Mucosa of stomach (tissue), 1 donor: ENCODE data around the gene REG3A.

Source experiments
- H3K27me3 ChIP-seq: one replicate; pipeline ENCODE4 v1.7.0; 2013; ENCODE audit warnings: mild to moderate bottlenecking, low read length; ENCODE audit not compliant: control insufficient read depth, insufficient read depth
- H3K36me3 ChIP-seq: one replicate; pipeline ENCODE4 v1.7.0; 2013; ENCODE audit warnings: low read length; ENCODE audit not compliant: control insufficient read depth, insufficient read depth
- H3K4me1 ChIP-seq: one replicate; pipeline ENCODE4 v1.7.0; 2013; ENCODE audit warnings: mild to moderate bottlenecking, low read length; ENCODE audit not compliant: control insufficient read depth, insufficient read depth
- H3K4me3 ChIP-seq: one replicate; pipeline ENCODE4 v1.7.0; 2013; ENCODE audit warnings: low read length
- H3K9ac ChIP-seq: one replicate; pipeline ENCODE4 v1.7.0; 2013; ENCODE audit warnings: mild to moderate bottlenecking, low read length, moderate library complexity
- H3K9me3 ChIP-seq: one replicate; pipeline ENCODE4 v1.7.0; 2013; ENCODE audit warnings: mild to moderate bottlenecking, low read length, moderate library complexity; ENCODE audit not compliant: control insufficient read depth
- donor health status: Pancreatic carcinoma.

Gene REG3A

DNA sequence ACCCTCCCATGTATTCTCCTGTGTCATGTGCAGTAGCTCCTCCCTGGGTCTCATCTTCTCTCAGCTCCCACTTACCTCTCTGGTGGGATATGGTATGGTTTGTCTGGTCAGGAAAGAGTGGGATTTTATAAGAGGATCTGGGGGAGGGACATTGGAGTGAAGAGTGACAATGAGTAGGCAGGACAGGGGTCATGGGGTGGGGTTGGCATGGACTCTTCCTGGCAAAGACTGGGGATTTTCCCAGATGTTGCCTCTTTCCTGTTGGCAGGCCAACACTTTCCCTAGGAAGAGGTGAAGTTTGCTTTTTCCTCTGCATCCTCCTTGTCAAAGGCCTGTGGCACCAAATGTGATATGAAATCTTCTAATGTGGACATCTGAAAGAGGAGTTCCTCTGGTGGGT, at the start of gene REG3A:
Gene REG3A (minus strand): TSS at position 101 of the 400 bp plus-strand sequence. CDS start 348 bp downstream, outside the sequence.
- H3K9me3 ChIP-seq = no peaks in the 10 kb centered on the region
- H3K9ac ChIP-seq = no peak within 1 kb of the TSS
- no peaks in the 10 kb centered on the region for H3K4me1 ChIP-seq
- peaks cover 6% of the 10 kb centered on the region for H3K27me3 ChIP-seq
- no peaks in the 10 kb centered on the region for H3K36me3 ChIP-seq
- H3K4me3 ChIP-seq = no peak within 1 kb of the TSS

DNA sequence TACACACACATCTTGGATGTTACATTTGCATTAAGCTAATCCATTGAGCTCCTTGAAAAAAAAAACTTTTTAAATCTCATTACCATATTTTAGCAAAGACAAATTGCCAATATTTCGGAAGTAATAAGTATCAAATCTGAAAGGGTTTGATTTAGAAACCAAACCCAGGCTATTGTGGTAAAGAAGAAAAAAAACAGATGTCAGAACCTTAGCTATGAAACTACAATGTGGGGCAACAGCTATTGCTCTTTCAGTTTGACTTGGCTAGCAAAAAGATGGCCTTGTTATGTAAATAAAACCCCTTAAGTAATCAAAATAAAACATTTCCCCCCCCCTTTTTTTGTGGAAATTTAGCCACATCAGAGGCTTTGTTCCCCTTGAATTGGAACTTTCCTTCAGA, 41.2 kb upstream of the REG3A start:
- no peaks in the 10 kb centered on the region for H3K4me1 ChIP-seq
- H3K4me3 ChIP-seq = no peak overlapping the region
- H3K9me3 ChIP-seq = no peaks in the 10 kb centered on the region
- no peak overlapping the region for H3K9ac ChIP-seq
- H3K27me3 ChIP-seq = no peaks in the 10 kb centered on the region
- no peaks in the 10 kb centered on the region for H3K36me3 ChIP-seq

- Histone ChIP-seq H3K4me3 (no peak overlapping the region), H3K4me1 (no peaks in the 10 kb centered on the region), H3K9me3 (no peaks in the 10 kb centered on the region), H3K9ac (no peak overlapping the region), H3K36me3 (no peaks in the 10 kb centered on the region), H3K27me3 (no peaks in the 10 kb centered on the region)
These were observed 32.3 kb upstream of the REG3A start for GRCh38 chr2:79191816-79192215.

DNA sequence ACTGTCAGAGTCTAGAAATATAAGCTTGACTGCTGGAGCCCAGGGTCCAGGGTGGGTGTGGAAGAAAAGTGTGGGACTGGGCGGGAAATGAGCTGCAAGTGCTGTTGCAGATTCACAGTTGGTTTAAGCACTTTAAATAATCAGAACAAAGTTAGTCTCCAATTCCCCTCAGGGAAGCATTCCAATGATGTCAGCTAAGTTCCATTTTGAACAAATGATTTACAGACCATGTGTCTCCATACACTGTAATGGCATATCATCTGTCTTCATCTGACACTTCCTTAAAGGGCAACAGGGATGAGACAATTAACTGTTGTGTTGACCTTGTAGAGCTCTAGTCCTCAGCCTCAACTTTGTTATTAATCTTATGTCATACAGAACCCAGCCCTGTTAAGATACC, 31.5 kb upstream of the REG3A start:
- Histone ChIP-seq H3K9ac (no peak overlapping the region), H3K27me3 (no peaks in the 10 kb centered on the region), H3K4me3 (no peak overlapping the region), H3K4me1 (no peaks in the 10 kb centered on the region), H3K9me3 (no peaks in the 10 kb centered on the region), H3K36me3 (no peaks in the 10 kb centered on the region)

GRCh38 chr2:79189465-79189864, 29.9 kb upstream of the REG3A start:
- Histone ChIP-seq H3K9ac (no peak overlapping the region), H3K9me3 (no peaks in the 10 kb centered on the region), H3K27me3 (no peaks in the 10 kb centered on the region), H3K4me1 (no peaks in the 10 kb centered on the region), H3K36me3 (no peaks in the 10 kb centered on the region), H3K4me3 (no peak overlapping the region)

DNA sequence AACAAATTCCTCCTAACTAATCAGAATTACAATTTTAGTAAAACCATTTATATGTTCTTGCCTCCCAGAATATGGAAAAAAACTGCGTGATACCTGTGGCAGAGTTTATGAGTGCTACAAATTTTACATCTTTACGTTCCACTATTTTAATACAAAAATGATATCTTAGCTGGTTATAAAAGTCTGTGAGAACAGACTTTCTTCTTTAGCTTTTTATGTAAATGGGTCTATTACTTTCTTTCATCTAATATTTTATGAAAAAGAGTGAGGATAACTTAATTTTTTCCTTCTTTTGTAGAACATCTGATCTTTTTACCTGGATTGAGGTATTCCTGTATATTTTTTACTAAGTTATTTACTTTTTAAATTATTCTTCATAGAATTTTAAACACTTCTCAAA, 22.1 kb upstream of the REG3A start:
- no peaks in the 10 kb centered on the region for H3K36me3 ChIP-seq
- H3K4me1 ChIP-seq = no peaks in the 10 kb centered on the region

DNA sequence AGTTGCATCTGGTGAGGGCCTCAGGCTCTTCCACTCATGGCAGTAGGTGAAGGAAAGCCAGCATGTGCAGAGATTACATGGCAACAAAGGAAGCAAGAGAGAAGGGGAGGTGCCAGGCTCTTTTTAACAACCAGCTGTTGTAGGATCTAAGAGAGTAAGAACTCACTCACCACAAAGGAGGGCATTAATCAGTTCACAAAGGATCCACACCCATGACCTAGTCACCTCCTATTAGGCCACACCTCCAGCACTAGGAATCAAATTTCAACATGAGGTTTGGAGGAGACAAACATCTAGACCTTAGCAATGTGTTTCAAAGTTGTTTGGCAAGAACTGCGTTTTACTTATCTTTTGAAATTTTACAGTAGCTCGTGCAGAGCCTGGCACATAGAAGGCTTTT, 20.5 kb upstream of the REG3A start:
- no peak overlapping the region for H3K9ac ChIP-seq
- no peaks in the 10 kb centered on the region for H3K36me3 ChIP-seq

More for the DNA sequence above, 22.1 kb upstream of the REG3A start:
- Histone ChIP-seq H3K9me3 (no peaks in the 10 kb centered on the region), H3K4me3 (no peak overlapping the region), H3K9ac (no peak overlapping the region), H3K27me3 (no peaks in the 10 kb centered on the region)

DNA sequence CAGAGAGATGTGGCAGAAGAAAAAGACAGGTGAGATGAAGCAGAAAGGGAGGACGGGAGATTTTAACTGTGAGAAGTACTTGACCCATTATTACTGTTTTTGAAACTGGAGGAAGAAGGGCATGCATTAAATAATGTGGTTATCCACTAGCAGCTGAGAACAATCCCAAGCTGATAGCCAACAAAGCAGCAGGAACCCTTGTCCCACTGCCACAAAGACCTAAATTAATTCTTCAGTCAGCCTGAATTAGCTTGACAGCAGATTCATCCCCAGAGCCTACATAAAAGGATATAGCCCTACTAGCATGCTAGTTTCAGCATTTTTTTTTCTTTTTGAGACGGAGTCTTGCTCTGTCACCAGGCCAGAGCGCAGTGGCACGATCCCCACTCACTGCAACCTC, 19.5 kb upstream of the REG3A start:
- H3K9ac ChIP-seq = no peak overlapping the region
- H3K4me1 ChIP-seq = no peaks in the 10 kb centered on the region
- no peaks in the 10 kb centered on the region for H3K36me3 ChIP-seq
- no peak overlapping the region for H3K4me3 ChIP-seq
- H3K27me3 ChIP-seq = no peaks in the 10 kb centered on the region
- H3K9me3 ChIP-seq = no peaks in the 10 kb centered on the region

More for the DNA sequence above, 20.5 kb upstream of the REG3A start:
- Histone ChIP-seq H3K4me3 (no peak overlapping the region), H3K27me3 (no peaks in the 10 kb centered on the region), H3K4me1 (no peaks in the 10 kb centered on the region), H3K9me3 (no peaks in the 10 kb centered on the region)

DNA sequence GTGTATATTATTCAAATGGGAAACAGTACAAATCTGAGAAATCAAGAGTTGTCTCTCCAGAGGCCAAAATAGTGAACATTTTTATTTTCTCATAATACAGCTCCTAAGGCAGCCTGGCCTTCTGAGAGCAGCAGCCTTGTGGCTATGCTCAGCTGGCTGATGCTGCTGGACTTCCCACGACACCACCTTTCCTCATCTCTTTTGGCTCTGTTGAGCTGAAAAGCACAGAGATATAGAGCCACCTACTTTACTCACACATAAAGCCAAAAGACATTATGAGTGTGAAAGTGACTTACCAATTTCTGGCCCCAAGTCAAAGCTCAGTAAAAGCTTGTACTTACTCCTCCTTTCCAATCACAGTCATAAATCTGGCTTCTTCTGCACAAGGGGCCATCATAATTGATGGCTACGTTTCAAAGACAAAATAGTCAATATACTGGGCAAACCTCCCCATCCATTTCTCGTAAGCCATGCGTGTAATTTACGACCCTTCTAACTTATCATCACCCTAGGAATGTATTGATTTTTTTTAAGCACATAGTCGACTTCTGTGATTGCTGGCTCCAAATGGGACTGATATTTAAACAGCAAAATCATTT, 18.6 kb upstream of the REG3A start:
- Histone ChIP-seq H3K9ac (no peak overlapping the region), H3K4me3 (no peak overlapping the region), H3K27me3 (no peaks in the 10 kb centered on the region), H3K36me3 (no peaks in the 10 kb centered on the region), H3K9me3 (no peaks in the 10 kb centered on the region), H3K4me1 (no peaks in the 10 kb centered on the region)

- Histone ChIP-seq H3K36me3 (no peaks in the 10 kb centered on the region), H3K9ac (no peak overlapping the region), H3K27me3 (no peaks in the 10 kb centered on the region), H3K4me3 (no peak overlapping the region), H3K4me1 (no peaks in the 10 kb centered on the region), H3K9me3 (no peaks in the 10 kb centered on the region)
These were observed 11.9 kb upstream of the REG3A start for GRCh38 chr2:79171348-79171958.

DNA sequence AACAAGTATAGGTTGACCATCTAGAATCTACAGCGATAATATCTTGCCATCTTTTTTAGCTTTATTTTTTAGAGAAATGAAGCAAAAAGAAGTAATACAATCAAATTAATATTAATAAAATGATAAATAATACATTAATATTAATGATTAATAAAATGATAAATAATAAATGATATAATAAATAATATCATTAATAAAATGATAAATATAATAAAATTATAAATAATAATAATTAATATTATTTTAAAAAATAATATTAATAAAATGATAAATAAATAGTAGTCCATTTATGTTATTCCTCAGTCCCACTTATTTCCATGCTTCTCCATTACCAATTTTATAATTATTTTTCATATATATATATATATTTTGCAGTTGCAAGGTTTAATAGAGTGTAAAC, 3.2 kb upstream of the REG3A start:
- Histone ChIP-seq H3K4me1 (no peaks in the 10 kb centered on the region), H3K9ac (no peak overlapping the region)

DNA sequence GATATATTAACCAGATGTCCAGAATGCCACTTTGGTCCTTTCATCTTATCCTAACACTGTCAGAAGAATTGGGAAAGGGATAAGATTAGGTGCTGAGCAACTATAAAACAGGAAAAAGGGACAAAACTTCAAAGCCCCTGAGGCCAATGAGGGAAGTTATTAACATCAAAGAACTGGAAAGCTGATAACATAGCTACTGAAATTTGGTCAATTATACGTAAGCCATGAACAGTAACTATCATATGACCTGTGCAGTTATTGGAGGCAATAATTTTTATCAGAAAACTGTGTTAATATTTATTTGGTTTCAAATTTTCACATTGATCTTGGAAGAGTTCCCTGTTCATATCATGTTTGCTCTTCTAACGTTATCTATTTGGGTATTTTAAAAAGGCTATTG, 2.6 kb upstream of the REG3A start:
- Histone ChIP-seq H3K27me3 (peaks cover 6% of the 10 kb centered on the region), H3K4me3 (no peak overlapping the region), H3K9ac (no peak overlapping the region), H3K36me3 (no peaks in the 10 kb centered on the region), H3K9me3 (no peaks in the 10 kb centered on the region), H3K4me1 (no peaks in the 10 kb centered on the region)

More for the DNA sequence above, 3.2 kb upstream of the REG3A start:
- Histone ChIP-seq H3K4me3 (no peak overlapping the region), H3K27me3 (peaks cover 6% of the 10 kb centered on the region), H3K9me3 (no peaks in the 10 kb centered on the region), H3K36me3 (no peaks in the 10 kb centered on the region)
